Measurements from ENCODE around the gene PLXNA2.

PLXNA2 gene

GRCh38 chr1:208122612-208123358 is 121.4 kb downstream of the PLXNA2 start:
- no peak for DNase-seq (ENCODE audit: low read depth in 1 of 2, low spot score in 1 of 2)

GRCh38 chr1:208121813-208122364 is 122.3 kb downstream of the PLXNA2 start:
- no peak for DNase-seq (ENCODE audit: low read depth in 1 of 2, low spot score in 1 of 2)

DNA sequence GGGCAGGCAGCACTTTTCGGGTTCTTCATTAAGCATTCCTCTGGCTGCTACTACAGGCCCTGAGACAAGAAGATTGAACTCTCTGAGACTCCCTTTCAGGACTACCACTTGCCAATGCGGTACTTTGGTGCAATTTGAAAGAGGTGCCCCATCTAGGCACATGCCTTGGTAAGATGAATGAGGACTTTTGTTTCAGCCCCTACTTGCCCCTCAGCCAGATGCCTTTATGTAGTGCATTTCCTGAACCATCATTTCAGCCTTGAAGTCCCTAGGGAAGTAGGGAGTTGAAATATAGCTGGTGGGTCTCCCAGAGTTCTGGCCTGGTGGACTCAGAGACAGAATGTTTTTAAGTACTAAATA is 123.8 kb downstream of the PLXNA2 start:
- no peak for DNase-seq (ENCODE audit: low read depth in 1 of 2, low spot score in 1 of 2)

DNA sequence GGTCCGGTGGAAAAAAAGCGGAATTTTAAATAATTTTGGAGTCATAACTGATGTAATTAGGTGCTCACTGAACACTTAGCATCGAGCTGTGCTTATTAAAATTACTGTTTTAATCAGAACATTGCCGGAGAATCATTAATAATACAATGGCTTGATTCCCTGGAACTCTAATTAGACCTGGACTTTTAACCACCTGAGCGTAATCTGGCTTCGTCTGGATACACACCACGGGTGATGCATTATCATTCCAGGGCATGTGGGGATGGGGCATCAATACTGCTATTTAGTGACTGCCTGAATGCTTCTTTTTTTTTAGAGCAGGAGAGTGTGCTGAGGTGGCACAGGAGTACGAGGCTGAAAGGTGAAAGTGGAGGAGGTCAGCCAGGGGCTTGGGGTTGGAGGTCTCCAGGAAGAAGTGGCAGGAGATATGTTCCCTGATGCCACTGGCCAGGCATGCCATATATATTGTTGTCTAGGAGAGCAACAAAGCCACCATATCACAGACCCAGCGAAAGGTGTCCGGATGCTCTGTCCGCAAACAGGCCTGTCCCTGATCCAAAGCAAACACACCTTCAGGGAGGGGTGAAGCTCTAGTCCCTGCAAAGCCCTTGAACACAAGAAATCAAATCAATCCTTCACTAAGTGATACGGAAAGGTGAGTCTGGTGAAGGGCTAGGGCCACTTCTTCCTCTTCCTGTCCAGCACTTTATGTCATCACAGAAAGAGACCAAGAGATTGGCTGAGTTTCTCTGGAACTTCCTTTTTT is 125.2 kb downstream of the PLXNA2 start:
- DNase-seq (ENCODE audit: low read depth in 1 of 2, low spot score in 1 of 2), result no peak

- no peak for DNase-seq (ENCODE audit: low read depth in 1 of 2, low spot score in 1 of 2)
Observed at GRCh38 chr1:208118306-208118705, 125.9 kb downstream of the PLXNA2 start.

- no peak for DNase-seq (ENCODE audit: low read depth in 1 of 2, low spot score in 1 of 2)
Observed at GRCh38 chr1:208117826-208118225, 126.4 kb downstream of the PLXNA2 start.

- DNase-seq (ENCODE audit: low read depth in 1 of 2, low spot score in 1 of 2), result no peak
Observed at GRCh38 chr1:208117409-208117808, 126.8 kb downstream of the PLXNA2 start.

DNA sequence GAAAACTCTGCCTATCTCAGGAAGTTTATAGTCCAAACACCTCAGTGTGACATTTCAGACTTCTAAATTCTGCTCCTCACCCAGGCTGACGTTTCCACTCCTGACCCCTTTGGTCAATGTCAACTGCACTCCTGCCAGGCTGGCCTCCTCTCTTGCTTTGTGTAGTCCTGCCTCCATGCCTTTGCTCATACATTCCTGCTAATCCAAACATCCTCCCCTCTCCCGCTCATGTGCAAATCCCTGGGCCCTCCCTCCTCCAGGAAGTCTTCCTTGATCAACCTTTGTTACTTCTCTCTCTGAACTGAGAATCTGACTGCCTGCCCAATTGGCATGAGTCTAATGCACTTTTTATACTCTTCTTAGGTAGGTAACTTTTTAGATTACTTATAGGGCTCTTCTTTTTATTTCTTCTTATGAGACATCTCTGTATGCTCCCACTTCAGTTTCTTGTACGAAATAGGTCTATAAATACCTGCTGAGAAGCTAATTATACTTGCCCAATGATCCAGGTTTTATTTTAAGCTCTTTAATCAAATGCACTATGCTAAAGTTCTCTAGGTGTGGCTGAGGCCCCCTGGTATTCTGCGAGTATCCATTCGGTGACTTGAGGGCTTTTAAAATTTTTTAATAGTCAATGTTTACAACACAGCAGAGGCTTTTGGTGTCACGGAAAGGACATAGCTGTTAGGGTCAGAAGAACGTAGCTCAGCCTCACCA is 128.1 kb downstream of the PLXNA2 start:
- DNase-seq (ENCODE audit: low read depth in 1 of 2, low spot score in 1 of 2), result no peak

DNA sequence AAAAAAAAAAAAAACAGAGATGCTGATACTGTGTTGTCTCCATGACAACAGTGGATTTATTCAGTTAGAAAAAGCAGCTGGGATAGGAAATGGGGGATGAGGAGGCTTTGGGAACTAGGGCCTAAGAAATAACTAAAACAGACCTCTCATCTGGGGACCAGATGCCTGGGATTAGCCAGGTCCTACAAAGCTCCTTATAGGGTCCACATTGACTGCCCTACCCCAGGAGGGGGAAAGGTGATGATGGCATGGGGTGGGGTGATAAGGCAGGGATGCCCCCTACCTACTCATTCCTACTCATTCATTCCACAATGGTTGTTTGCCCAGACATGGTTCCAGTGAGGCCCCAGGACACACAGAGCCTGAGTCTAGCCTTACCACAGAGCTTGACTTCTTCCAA is 131.2 kb downstream of the PLXNA2 start:
- no peak for DNase-seq (ENCODE audit: low read depth in 1 of 2, low spot score in 1 of 2)

- no peak for DNase-seq (ENCODE audit: low read depth in 1 of 2, low spot score in 1 of 2)
Observed at GRCh38 chr1:208112401-208112800, 131.8 kb downstream of the PLXNA2 start.

DNA sequence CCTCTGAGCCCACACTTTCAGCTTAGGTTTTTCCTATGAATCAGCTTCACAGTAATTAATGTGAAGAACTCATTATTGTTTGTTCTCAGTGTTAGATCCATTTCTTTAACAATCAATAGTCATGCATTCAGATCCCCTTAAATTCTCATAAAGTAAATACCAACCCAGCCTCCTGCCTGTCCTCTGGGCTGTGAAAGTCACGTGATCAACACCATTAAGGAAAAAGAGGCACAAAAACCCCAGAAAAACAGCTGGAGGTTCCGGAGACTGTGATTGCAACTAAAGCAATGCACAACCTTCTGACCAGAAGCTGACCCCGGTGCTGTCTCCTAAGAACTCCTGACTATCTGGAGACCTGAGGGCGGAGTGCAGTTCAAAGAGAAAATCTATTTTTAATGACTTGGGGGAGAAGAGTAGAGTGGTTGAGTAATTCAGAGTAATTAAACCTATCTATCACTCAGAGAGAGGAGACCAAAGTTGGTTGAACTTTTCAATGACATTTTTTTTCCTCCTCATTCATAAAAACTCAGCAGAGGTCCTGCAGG is 132.5 kb downstream of the PLXNA2 start:
- no peak for DNase-seq (ENCODE audit: low read depth in 1 of 2, low spot score in 1 of 2)

- no peak for DNase-seq (ENCODE audit: low read depth in 1 of 2, low spot score in 1 of 2)
Observed at GRCh38 chr1:208110296-208110695, 133.9 kb downstream of the PLXNA2 start.

DNA sequence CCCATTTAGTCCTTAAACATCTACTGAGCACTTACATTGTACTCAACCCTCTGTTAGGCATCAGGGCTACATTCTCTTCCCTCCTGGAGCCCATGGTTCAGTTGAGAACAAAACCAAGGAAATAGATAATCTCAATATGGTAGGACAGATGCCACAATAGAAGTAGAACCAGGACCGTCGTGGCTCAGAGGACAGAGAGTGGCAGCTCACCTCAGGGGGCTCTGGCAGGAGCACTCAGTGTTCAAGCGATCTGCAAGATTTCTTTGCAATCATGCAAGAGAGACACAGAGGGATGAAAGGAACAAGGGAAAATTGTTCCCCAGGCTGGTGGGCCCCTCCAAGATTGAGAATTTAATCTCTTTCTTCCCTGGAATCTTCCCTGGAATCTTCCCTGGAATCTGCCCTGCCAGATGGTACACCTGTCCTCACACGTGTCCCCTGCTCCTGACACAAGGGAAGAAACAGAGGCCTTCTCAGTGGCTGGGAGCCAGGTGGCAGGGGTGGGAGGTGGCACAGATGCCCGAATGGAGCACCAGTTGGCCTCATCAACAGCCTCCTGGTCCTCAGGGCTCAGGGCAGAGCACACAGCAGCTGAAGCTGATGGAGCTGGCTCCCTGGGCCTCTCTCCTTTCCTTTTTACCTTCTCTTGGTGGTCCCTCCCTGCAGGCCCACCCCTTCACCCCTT is 135.4 kb downstream of the PLXNA2 start:
- no peak for DNase-seq (ENCODE audit: low read depth in 1 of 2, low spot score in 1 of 2)

GRCh38 chr1:208108213-208108608 is 136.0 kb downstream of the PLXNA2 start:
- no peak for DNase-seq (ENCODE audit: low read depth in 1 of 2, low spot score in 1 of 2)

- no peak for DNase-seq (ENCODE audit: low read depth in 1 of 2, low spot score in 1 of 2)
Observed at GRCh38 chr1:208107425-208108212, 136.6 kb downstream of the PLXNA2 start.

DNA sequence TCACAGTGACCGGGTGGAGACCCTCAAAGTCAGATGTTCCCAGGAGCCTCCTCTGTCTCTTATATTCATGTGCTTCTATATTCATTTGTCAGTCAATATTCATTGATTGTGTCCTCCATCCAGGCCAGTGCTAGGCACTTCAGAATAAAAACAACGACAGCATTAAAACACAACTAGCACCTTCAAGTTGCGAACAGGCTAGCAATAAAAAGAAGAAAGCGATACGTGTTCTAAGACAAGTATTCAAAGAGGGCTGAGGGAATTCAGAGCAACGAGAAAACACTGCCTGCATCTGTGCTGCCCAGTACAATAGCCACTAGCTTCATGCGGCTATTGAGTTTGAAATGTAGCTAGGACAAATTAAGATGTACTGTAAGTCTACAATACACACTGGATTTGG is 138.0 kb downstream of the PLXNA2 start:
- DNase-seq (ENCODE audit: low read depth in 1 of 2, low spot score in 1 of 2), result no peak

DNA sequence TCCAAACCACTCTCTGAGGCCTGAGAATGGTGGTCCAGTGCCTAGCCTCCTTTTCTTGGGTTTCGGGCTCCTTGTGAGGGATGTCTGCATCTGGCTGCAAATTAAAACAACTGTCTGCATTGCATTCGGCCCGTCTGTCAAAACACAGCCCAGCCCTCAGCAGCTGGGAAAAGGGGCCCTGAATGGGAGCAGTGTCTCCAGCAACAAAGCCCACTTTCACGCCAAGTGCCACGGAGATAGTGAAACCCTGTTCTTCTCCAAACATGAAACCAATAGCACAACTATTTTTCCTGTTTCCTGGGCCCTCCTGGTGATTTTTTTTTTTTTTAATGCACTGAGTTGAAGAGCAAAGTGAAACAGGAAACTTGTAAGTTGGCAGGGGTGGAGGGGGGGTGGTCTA is 138.4 kb downstream of the PLXNA2 start:
- DNase-seq (ENCODE audit: low read depth in 1 of 2, low spot score in 1 of 2), result no peak

- DNase-seq (ENCODE audit: low read depth in 1 of 2, low spot score in 1 of 2), result no peak
Observed at GRCh38 chr1:208103597-208104513, 140.3 kb downstream of the PLXNA2 start.

All from activated T-helper 1 cell treated with anti-CD3 and anti-CD28 coated beads, Interleukin-2, amount 50 U/mL, for 16 hours (primary cell).